Fibroblast of lung (primary cell): ENCODE data around the gene DUSP15. TPM values are rescaled to one million over a fixed set of nuclear protein-coding genes. Genes with fewer than 3 reads are reported as not detected.

Experiments used
- DNase-seq, 2 donors: peaks; one replicate each; pipeline versions ENCODE4 v3.0.0 to v3.0.0-alpha.2; 2010; ENCODE audit warnings: low read depth in 2 of 2
- H2AFZ ChIP-seq: 2 replicates; pipeline ENCODE4 v1.5.1; 2012; ENCODE audit warnings: low read length, control low read depth, inconsistent platforms
- H3K27ac ChIP-seq: 2 replicates; pipeline ENCODE4 v1.5.1; 2011; ENCODE audit warnings: low read length, control low read depth; ENCODE audit not compliant: insufficient read depth
- H3K27me3 ChIP-seq: 2 replicates; pipeline ENCODE4 v1.5.1; 2011; ENCODE audit warnings: mild to moderate bottlenecking, low read length; ENCODE audit not compliant: control insufficient read depth, insufficient read depth
- H3K36me3 ChIP-seq: 2 replicates; pipeline ENCODE4 v1.5.1; 2011; ENCODE audit warnings: low read length; ENCODE audit not compliant: control insufficient read depth, insufficient read depth
- H3K4me1 ChIP-seq: 2 replicates; pipeline ENCODE4 v1.5.1; 2011; ENCODE audit warnings: low read length; ENCODE audit not compliant: control insufficient read depth, insufficient read depth; ENCODE audit errors: extremely low read depth
- H3K4me2 ChIP-seq: 2 replicates; pipeline ENCODE4 v1.5.1; 2011; ENCODE audit warnings: low read length, control low read depth; ENCODE audit not compliant: insufficient read depth; ENCODE audit errors: extremely low read depth
- H3K4me3 ChIP-seq, 4 experiments: fragments of 200-600 bp in 1 of 4; sonication (generic) in 1 of 4; replicated peaks in 1 of 4; 2 replicates each; pipeline ENCODE4 v1.5.1; 2011 to 2016; ENCODE audit warnings: low read length in 4 of 4, low read depth in 3 of 4, mild to moderate bottlenecking in 3 of 4, control low read depth in 2 of 4, inconsistent platforms in 1 of 4, mixed read lengths in 1 of 4; ENCODE audit not compliant: insufficient read depth in 1 of 4; ENCODE audit errors: control extremely low read depth in 1 of 4
- H3K79me2 ChIP-seq: 2 replicates; pipeline ENCODE4 v1.5.1; 2012; ENCODE audit warnings: mild to moderate bottlenecking, low read length, inconsistent platforms; ENCODE audit not compliant: control insufficient read depth, insufficient read depth
- H3K9ac ChIP-seq: 2 replicates; pipeline ENCODE4 v1.5.1; 2011; ENCODE audit warnings: mild to moderate bottlenecking, low read length, control low read depth; ENCODE audit not compliant: insufficient read depth
- H3K9me3 ChIP-seq: 2 replicates; pipeline ENCODE4 v1.5.1; 2012; ENCODE audit warnings: low read depth, low read length; ENCODE audit not compliant: control insufficient read depth, insufficient read depth
- H4K20me1 ChIP-seq: 2 replicates; pipeline ENCODE4 v1.5.1; 2011; ENCODE audit warnings: low read length; ENCODE audit not compliant: control insufficient read depth, insufficient read depth; ENCODE audit errors: extremely low read depth
- CTCF ChIP-seq, 2 donors: IDR thresholded peaks in 1 of 2; conservative IDR thresholded peaks in 1 of 2; 1 replicate in 1 of 2; 2 replicates in 1 of 2; pipeline ENCODE4 v1.5.1; 2011 to 2012; ENCODE audit warnings: low read length in 2 of 2, control low read depth in 1 of 2, inconsistent platforms in 1 of 2, low read depth in 1 of 2, mild to moderate bottlenecking in 1 of 2
- EZH2 ChIP-seq: IDR thresholded peaks from 2 replicates; pipeline ENCODE4 v1.5.1; 2012; ENCODE audit warnings: low read length, control low read depth, mild to moderate bottlenecking; ENCODE audit errors: missing control alignments
- polyA plus RNA-seq, 2 donors: library from polyadenylated mRNA; depleted of rRNA in 1 of 2; stranded (reverse) in 1 of 2; unstranded in 1 of 2; fragments of >200 nt; gene quantifications; 2 replicates each; pipeline ENCODE4 v1.2.1, GENCODE V29; 2011 to 2012; ENCODE audit warnings: missing spikeins in 1 of 2
- total RNA-seq: library from RNA; depleted of rRNA; stranded (reverse); fragments of >200 nt; gene quantifications from 2 replicates; pipeline ENCODE4 v1.2.1, GENCODE V29; 2014

DUSP15 gene
- total and polyA plus RNA-seq, 2 donors (not counting 1 experiment from before 2014, with no cell fraction given), result 0.14 TPM; not detected in 1

- no peaks in the 10 kb centered on the region for H3K4me1 ChIP-seq
- no peak for DNase-seq
- H2AFZ ChIP-seq, result no peak overlapping the region
- no peaks in the 10 kb centered on the region for H3K27me3 ChIP-seq
- H3K79me2 ChIP-seq, result no peaks in the 10 kb centered on the region
- H3K4me2 ChIP-seq, result no peak overlapping the region
- no peaks in the 10 kb centered on the region for H3K36me3 ChIP-seq
- no peaks in the 10 kb centered on the region for H3K9me3 ChIP-seq
- no peak overlapping the region for H3K27ac ChIP-seq
- no peak for TF ChIP-seq EZH2
- TF ChIP-seq CTCF (conservative IDR thresholded peaks at IDR 0.05 in 1 of 2, IDR thresholded peaks at IDR 0.05 in 1 of 2; ENCODE audit: low read depth in 1 of 2, low read length in 2 of 2), result no peak
- H3K9ac ChIP-seq, result no peak overlapping the region
- no peaks in the 10 kb centered on the region for H4K20me1 ChIP-seq
- H3K4me3 ChIP-seq, result no peak overlapping the region
These were observed 44.3 kb downstream of the DUSP15 start for GRCh38 chr20:31826074-31826473.

GRCh38 chr20:31824554-31825313 is 45.6 kb downstream of the DUSP15 start:
- H3K27ac ChIP-seq, result no peak overlapping the region
- no peak overlapping the region for H3K9ac ChIP-seq
- H3K4me3 ChIP-seq, result no peak overlapping the region
- no peaks in the 10 kb centered on the region for H3K79me2 ChIP-seq
- no peaks in the 10 kb centered on the region for H4K20me1 ChIP-seq
- H3K9me3 ChIP-seq, result no peaks in the 10 kb centered on the region
- H3K27me3 ChIP-seq, result no peaks in the 10 kb centered on the region
- H3K4me2 ChIP-seq, result no peak overlapping the region
- no peak overlapping the region for H2AFZ ChIP-seq
- no peaks in the 10 kb centered on the region for H3K36me3 ChIP-seq
- no peaks in the 10 kb centered on the region for H3K4me1 ChIP-seq
- no peak for TF ChIP-seq CTCF (conservative IDR thresholded peaks at IDR 0.05 in 1 of 2, IDR thresholded peaks at IDR 0.05 in 1 of 2; ENCODE audit: low read depth in 1 of 2, low read length in 2 of 2)
- no peak for TF ChIP-seq EZH2
- DNase-seq, result no peak

- H3K4me2 ChIP-seq, result no peak overlapping the region
These were observed 46.2 kb downstream of the DUSP15 start for GRCh38 chr20:31824125-31824485.

More at GRCh38 chr20:31824125-31824485, 46.2 kb downstream of the DUSP15 start:
- no peaks in the 10 kb centered on the region for H3K27me3 ChIP-seq
- no peak for TF ChIP-seq CTCF (conservative IDR thresholded peaks at IDR 0.05 in 1 of 2, IDR thresholded peaks at IDR 0.05 in 1 of 2; ENCODE audit: low read depth in 1 of 2, low read length in 2 of 2)
- no peak overlapping the region for H2AFZ ChIP-seq
- H3K4me1 ChIP-seq, result no peaks in the 10 kb centered on the region
- H3K27ac ChIP-seq, result no peak overlapping the region
- H3K9ac ChIP-seq, result no peak overlapping the region
- H4K20me1 ChIP-seq, result no peaks in the 10 kb centered on the region
- no peaks in the 10 kb centered on the region for H3K36me3 ChIP-seq
- no peaks in the 10 kb centered on the region for H3K79me2 ChIP-seq
- no peak for DNase-seq
- H3K9me3 ChIP-seq, result no peaks in the 10 kb centered on the region
- no peak overlapping the region for H3K4me3 ChIP-seq
